ENCODE results near the gene SDF2. TPM values are rescaled to one million over a fixed set of nuclear protein-coding genes. Genes with fewer than 3 reads are reported as not detected.
A peak's percentile ranks its signal among the peaks of the same experiment; 100 is the strongest.
"Not testable (repeated sequence)": the region's sequence is repeated elsewhere in the genome, so short reads cannot be mapped to it uniquely, and the experiment has no call there.

The SDF2 gene
- total and polyA plus RNA-seq, 11 donors, result 19.6 to 58.6 (median 34.2) TPM

DNA sequence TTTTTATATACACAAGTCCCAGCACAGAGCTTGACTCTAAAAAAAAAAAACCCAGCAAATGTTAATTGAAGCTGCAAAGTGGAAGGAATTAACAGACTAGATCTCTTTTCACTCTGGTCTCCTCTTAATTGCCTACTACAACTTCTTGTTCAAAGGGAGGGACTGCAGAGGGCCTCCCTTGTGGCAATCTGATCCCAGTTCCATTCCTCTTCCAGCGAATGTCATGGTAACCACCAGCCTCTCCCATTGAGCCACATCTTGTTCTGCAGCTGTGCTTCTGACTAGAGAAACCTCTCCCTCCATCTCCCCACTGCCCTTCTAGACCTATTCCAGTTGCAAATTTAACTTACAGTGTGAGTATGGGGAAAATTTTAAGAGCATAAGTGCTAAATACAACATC, 6.2 kb upstream of the SDF2 start:
- intact Hi-C loops (cut with DNase I), result loop anchor here in 1 of 10 donors (10.0 kb wide), 1 partner anchor 47 kb away; the partner anchor contains the start of genes PROCA1, RAB34 and RPL23A
- TF ChIP-seq POLR2A (IDR thresholded peaks at IDR 0.05), result no peak
- TF ChIP-seq, protein P1, sequence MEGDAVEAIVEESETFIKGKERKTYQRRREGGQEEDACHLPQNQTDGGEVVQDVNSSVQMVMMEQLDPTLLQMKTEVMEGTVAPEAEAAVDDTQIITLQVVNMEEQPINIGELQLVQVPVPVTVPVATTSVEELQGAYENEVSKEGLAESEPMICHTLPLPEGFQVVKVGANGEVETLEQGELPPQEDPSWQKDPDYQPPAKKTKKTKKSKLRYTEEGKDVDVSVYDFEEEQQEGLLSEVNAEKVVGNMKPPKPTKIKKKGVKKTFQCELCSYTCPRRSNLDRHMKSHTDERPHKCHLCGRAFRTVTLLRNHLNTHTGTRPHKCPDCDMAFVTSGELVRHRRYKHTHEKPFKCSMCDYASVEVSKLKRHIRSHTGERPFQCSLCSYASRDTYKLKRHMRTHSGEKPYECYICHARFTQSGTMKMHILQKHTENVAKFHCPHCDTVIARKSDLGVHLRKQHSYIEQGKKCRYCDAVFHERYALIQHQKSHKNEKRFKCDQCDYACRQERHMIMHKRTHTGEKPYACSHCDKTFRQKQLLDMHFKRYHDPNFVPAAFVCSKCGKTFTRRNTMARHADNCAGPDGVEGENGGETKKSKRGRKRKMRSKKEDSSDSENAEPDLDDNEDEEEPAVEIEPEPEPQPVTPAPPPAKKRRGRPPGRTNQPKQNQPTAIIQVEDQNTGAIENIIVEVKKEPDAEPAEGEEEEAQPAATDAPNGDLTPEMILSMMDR (IDR thresholded peaks at IDR 0.05), result no peak
- peaks cover 0 to 75% (median 57%) of the 10 kb centered on the region in 9 donors for H3K36me3 ChIP-seq
- no peak overlapping the region for H3K27ac ChIP-seq
- ATAC-seq, result no peak
- no peak overlapping the region for H3K4me3 ChIP-seq
- peaks cover 0 to 31% (median 18%) of the 10 kb centered on the region in 12 donors for H3K4me1 ChIP-seq
- WGBS, 4 donors, result 91 to 97% (median 95%) methylated on average over 1 of the region's 1 CpG
- no peaks in the 10 kb centered on the region for H3K9me3 ChIP-seq
- no peak for DNase-seq
- no peaks in the 10 kb centered on the region for H3K27me3 ChIP-seq

DNA sequence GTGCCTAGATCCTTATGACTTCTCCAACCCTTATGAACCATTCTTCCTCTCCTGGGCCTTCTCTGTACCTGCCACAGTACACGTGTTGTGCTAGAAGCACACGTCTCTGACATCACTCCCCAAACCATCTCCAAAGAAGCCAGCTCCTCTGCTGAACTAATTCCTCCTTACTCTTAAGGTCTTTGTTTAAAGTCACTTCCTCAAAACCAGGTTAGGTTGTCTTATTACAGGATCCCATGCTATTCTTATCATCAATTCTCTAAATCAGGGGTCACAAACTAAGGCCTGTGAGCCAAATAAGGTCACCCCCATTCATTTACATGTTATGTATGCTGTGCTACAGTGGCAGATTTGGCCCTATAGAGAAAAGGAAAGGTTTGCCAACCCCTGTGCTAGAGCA, 4.3 kb upstream of the SDF2 start:
- no peak for ATAC-seq

DNA sequence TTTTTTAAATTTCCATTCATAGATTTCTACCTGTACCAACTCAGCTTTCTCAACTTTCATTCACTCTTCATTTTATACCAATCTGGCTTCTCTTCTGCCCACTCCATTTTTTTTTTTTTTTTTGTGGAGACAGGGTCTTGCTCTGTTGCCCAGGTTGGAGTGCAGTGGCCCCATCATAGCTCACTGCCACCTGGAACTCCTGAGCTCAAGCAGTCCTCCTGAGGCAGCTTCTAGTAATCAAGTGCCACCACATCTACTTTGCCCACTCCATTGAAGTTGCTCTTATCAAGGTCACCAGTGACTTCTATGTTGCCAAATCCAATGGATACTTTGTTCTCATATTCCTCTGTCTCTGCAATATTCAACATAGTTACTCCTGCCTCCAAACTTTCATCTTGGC, 2.0 kb upstream of the SDF2 start:
- Histone ChIP-seq H3K4me1 (peaks cover 0 to 49% (median 34%) of the 10 kb centered on the region in 12 donors), H3K27ac (no peak overlapping the region), H3K4me3 (peak overlapping the region in 3 of 12 donors; percentile 75 to 88 (median 86)), H3K36me3 (peaks cover 0 to 44% (median 31%) of the 10 kb centered on the region in 9 donors), H3K9me3 (no peaks in the 10 kb centered on the region), H3K27me3 (no peaks in the 10 kb centered on the region)
- DNase-seq (no peak), ATAC-seq (no peak)
- TF ChIP-seq, protein P1 (IDR thresholded peaks at IDR 0.05), result no peak
- no peak for TF ChIP-seq POLR2A (IDR thresholded peaks at IDR 0.05)
- intact Hi-C loops (cut with DNase I), result loop anchor here in 2 of 10 donors (5.0 to 10.0 kb wide), 2 partner anchors 49 to 51 kb away; partner anchors contain the start of genes PROCA1 (in 2 of the 2), RAB34 (in 1 of the 2) and RPL23A (in 1 of the 2)

More for the DNA sequence above, 4.3 kb upstream of the SDF2 start:
- intact Hi-C loops (cut with DNase I), result loop anchor here in 1 of 10 donors (10.0 kb wide), 1 partner anchor 49 kb away; the partner anchor contains the start of genes PROCA1, RAB34 and RPL23A
- no peak overlapping the region for H3K4me3 ChIP-seq
- TF ChIP-seq, protein P1 (IDR thresholded peaks at IDR 0.05), result no peak
- H3K4me1 ChIP-seq, result peaks cover 0 to 39% (median 24%) of the 10 kb centered on the region in 12 donors
- H3K27me3 ChIP-seq, result no peaks in the 10 kb centered on the region
- H3K9me3 ChIP-seq, result no peaks in the 10 kb centered on the region
- H3K36me3 ChIP-seq, result peaks cover 0 to 57% (median 38%) of the 10 kb centered on the region in 9 donors
- no peak overlapping the region for H3K27ac ChIP-seq
- no peak for DNase-seq
- 73 to 85% (median 76%) methylated on average over 2 of the region's 2 CpGs for WGBS, 4 donors

DNA sequence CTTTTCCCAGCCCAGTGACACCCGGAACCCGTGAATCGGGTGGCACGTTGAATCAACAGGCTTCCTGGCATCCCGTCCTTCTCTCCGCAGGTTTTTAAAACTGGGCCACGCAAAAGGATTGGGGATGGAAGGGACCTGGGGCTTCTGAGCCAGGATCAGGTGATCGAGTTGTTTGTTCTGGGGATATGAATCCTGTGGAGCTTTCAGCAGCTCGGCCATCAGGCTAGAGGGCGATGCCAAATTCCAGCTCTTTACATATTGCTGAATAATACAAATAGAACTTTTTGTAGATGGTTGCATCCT, 772 bp upstream of the SDF2 start:
- intact Hi-C loops (cut with DNase I), result loop anchor here in 2 of 10 donors (5.0 to 10.0 kb wide), 2 partner anchors 50 to 52 kb away; partner anchors contain the start of genes PROCA1 (in 2 of the 2), RAB34 (in 1 of the 2) and RPL23A (in 1 of the 2)
- peak overlapping the region; percentile 55 to 97 (median 86) for H3K4me3 ChIP-seq
- DNase-seq, result no peak
- WGBS, 4 donors, result 1% methylated on average over 10 of the region's 10 CpGs
- peaks cover 0 to 44% (median 31%) of the 10 kb centered on the region in 9 donors for H3K36me3 ChIP-seq
- peak overlapping the region; percentile 84 to 99 (median 96) for H3K27ac ChIP-seq
- no peaks in the 10 kb centered on the region for H3K9me3 ChIP-seq
- H3K27me3 ChIP-seq, result no peaks in the 10 kb centered on the region
- H3K4me1 ChIP-seq, result peaks cover 0 to 49% (median 29%) of the 10 kb centered on the region in 12 donors
- ATAC-seq, result peak in 2 of 4 donors; percentile 4 to 6
- TF ChIP-seq, protein P1 (IDR thresholded peaks at IDR 0.05), result no peak
- TF ChIP-seq POLR2A (IDR thresholded peaks at IDR 0.05), result no peak

DNA sequence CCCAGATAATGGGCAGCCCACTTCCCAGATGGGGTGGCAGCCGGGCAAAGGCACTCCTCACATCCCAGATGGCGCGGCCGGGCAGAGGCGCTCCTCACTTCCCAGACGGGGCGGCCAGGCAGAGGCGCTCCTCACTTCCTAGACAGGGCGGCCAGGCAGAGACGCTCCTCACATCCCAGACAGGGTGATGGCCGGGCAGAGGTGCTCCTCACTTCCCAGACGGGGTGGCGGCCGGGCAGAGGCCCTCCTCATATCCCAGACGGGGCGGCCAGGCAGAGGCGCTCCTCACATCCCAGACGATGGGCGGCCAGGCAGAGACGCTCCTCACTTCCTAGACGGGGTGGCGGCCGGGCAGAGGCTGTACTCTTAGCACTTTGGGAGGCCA, 2.2 kb downstream of the SDF2 start:
- H3K4me3 ChIP-seq; H3K27ac ChIP-seq; intact Hi-C loops (cut with DNase I); H3K9me3 ChIP-seq; ATAC-seq; DNase-seq; H3K27me3 ChIP-seq: not testable (repeated sequence)
- 96 to 98% (median 97%) methylated on average over 15 to 23 of the region's 23 CpGs for WGBS, 4 donors
- peaks cover 0 to 35% (median 26%) of the 10 kb centered on the region in 12 donors for H3K4me1 ChIP-seq
- peaks cover 0 to 45% (median 37%) of the 10 kb centered on the region in 9 donors for H3K36me3 ChIP-seq

DNA sequence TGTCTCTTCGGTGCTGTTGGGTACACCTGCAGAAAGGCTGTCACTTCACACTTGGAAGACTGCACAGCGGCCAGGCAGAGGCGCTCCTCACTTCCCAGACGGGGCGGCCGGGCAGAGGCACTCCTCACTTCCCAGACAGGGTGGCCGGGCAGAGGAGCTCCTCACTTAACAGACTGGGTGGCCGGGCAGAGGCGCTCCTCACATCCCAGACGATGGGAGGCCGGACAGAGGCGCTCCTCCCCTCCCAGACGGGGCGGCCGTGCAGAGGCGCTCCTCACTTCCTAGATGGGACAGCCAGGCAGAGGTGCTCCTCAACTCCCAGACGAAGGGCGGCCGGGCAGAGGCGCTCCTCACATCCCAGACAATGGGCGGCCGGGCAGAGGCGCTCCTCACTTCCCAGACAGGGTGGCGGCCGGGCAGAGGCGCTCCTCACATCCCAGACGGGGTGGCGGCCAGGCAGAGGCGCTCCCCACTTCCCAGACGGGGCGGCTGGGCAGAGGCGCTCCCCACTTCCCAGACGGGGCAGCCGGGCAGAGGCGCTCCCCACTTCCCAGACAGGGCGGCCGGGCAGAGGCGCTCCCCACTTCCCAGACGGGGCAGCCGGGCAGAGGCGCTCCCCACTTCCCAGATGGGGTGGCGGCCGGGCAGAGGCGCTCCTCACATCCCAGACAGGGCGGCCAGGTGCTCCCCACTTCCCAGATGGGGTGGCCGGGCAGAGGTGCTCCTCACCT, 2.8 kb downstream of the SDF2 start:
- Histone ChIP-seq H3K4me1 (peaks cover 0 to 29% (median 23%) of the 10 kb centered on the region in 12 donors), H3K36me3 (peaks cover 0 to 48% (median 41%) of the 10 kb centered on the region in 9 donors)
- H3K27me3 ChIP-seq; H3K27ac ChIP-seq; ATAC-seq; H3K9me3 ChIP-seq; intact Hi-C loops (cut with DNase I); H3K4me3 ChIP-seq; DNase-seq: not testable (repeated sequence)
- WGBS, 4 donors, result 96 to 97% (median 97%) methylated on average over 6 to 46 of the region's 46 CpGs

DNA sequence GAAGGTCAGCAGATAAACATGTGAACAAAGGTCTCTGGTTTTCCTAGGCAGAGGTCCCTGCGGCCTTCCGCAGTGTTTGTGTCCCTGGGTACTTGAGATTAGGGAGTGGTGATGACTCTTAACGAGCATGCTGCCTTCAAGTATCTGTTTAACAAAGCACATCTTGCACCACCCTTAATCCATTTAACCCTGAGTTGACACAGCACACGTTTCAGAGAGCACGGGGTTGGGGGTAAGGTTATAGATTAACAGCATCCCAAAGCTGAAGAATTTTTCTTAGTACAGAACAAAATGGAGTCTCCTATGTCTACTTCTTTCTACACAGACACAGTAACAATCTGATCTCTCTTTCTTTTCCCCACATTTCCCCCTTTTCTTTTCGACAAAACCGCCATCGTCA, 3.4 kb downstream of the SDF2 start:
- H3K4me3 ChIP-seq; H3K27ac ChIP-seq; DNase-seq; intact Hi-C loops (cut with DNase I); H3K27me3 ChIP-seq; ATAC-seq; H3K9me3 ChIP-seq: not testable (repeated sequence)
- Histone ChIP-seq H3K36me3 (peaks cover 0 to 54% (median 46%) of the 10 kb centered on the region in 9 donors), H3K4me1 (peaks cover 0 to 23% (median 18%) of the 10 kb centered on the region in 12 donors)
- 77 to 94% (median 84%) methylated on average over 5 to 8 of the region's 8 CpGs for WGBS, 4 donors

Data from heart left ventricle (tissue), 16 donors.